ENCODE data around the gene RGS5. TPM values are rescaled to one million over a fixed set of nuclear protein-coding genes. Genes with fewer than 3 reads are reported as not detected.

The RGS5 gene
- polyA plus RNA-seq, 4 donors, result 4.0 to 24.4 (median 16.0) TPM

- Histone ChIP-seq H3K4me1 (ENCODE audit: control insufficient read depth in 3 of 3, insufficient read depth in 2 of 3, low read depth in 1 of 3, low read length in 2 of 3) (no peaks in the 10 kb centered on the region), H3K27ac (ENCODE audit: low read depth in 1 of 3, low read length in 2 of 3) (no peak overlapping the region), H3K9me3 (ENCODE audit: control insufficient read depth in 2 of 2, insufficient read depth in 1 of 2, low read depth in 1 of 2, low read length in 1 of 2) (no peaks in the 10 kb centered on the region), H3K36me3 (ENCODE audit: control insufficient read depth in 3 of 3, insufficient read depth in 2 of 3, low read depth in 1 of 3, low read length in 3 of 3) (no peaks in the 10 kb centered on the region), H3K27me3 (ENCODE audit: control insufficient read depth in 3 of 3, insufficient read depth in 3 of 3, low read length in 3 of 3) (peaks cover 0 to 2% (median 0%) of the 10 kb centered on the region in 3 donors), H3K4me3 (ENCODE audit: low read depth in 1 of 3, low read length in 3 of 3) (no peak overlapping the region)
- 42 to 54% (median 50%) methylated on average over 4 of the region's 4 CpGs for WGBS, 3 donors
- FAIRE-seq (no peak), DNase-seq (no peak)
Observed at GRCh38 chr1:163104385-163105099, 98.2 kb downstream of the RGS5 start.

- FAIRE-seq, result no peak
- H3K27ac ChIP-seq (ENCODE audit: low read depth in 1 of 3, low read length in 2 of 3), result no peak overlapping the region
- 56 to 67% (median 64%) methylated on average over 1 of the region's 1 CpG for WGBS, 3 donors
Observed at GRCh38 chr1:163102590-163102989, 100.1 kb downstream of the RGS5 start.

GRCh38 chr1:163095213-163095612 is 107.5 kb downstream of the RGS5 start:
- Histone ChIP-seq H3K4me3 (ENCODE audit: low read depth in 1 of 3, low read length in 3 of 3) (no peak overlapping the region), H3K27me3 (ENCODE audit: control insufficient read depth in 3 of 3, insufficient read depth in 3 of 3, low read length in 3 of 3) (peaks cover 0 to 2% (median 0%) of the 10 kb centered on the region in 3 donors), H3K27ac (ENCODE audit: low read depth in 1 of 3, low read length in 2 of 3) (no peak overlapping the region), H3K36me3 (ENCODE audit: control insufficient read depth in 3 of 3, insufficient read depth in 2 of 3, low read depth in 1 of 3, low read length in 3 of 3) (no peaks in the 10 kb centered on the region), H3K9me3 (ENCODE audit: control insufficient read depth in 2 of 2, insufficient read depth in 1 of 2, low read depth in 1 of 2, low read length in 1 of 2) (no peaks in the 10 kb centered on the region), H3K4me1 (ENCODE audit: control insufficient read depth in 3 of 3, insufficient read depth in 2 of 3, low read depth in 1 of 3, low read length in 2 of 3) (no peaks in the 10 kb centered on the region)
- 54 to 79% (median 58%) methylated on average over 1 of the region's 1 CpG for WGBS, 3 donors
- DNase-seq (no peak), FAIRE-seq (no peak)

More at GRCh38 chr1:163102590-163102989, 100.1 kb downstream of the RGS5 start:
- no peaks in the 10 kb centered on the region for H3K4me1 ChIP-seq (ENCODE audit: control insufficient read depth in 3 of 3, insufficient read depth in 2 of 3, low read depth in 1 of 3, low read length in 2 of 3)
- no peaks in the 10 kb centered on the region for H3K9me3 ChIP-seq (ENCODE audit: control insufficient read depth in 2 of 2, insufficient read depth in 1 of 2, low read depth in 1 of 2, low read length in 1 of 2)
- H3K4me3 ChIP-seq (ENCODE audit: low read depth in 1 of 3, low read length in 3 of 3), result no peak overlapping the region
- H3K36me3 ChIP-seq (ENCODE audit: control insufficient read depth in 3 of 3, insufficient read depth in 2 of 3, low read depth in 1 of 3, low read length in 3 of 3), result no peaks in the 10 kb centered on the region
- no peak for DNase-seq
- peaks cover 0 to 2% (median 0%) of the 10 kb centered on the region in 3 donors for H3K27me3 ChIP-seq (ENCODE audit: control insufficient read depth in 3 of 3, insufficient read depth in 3 of 3, low read length in 3 of 3)

- no peak overlapping the region for H3K4me3 ChIP-seq (ENCODE audit: low read depth in 1 of 3, low read length in 3 of 3)
- H3K4me1 ChIP-seq (ENCODE audit: control insufficient read depth in 3 of 3, insufficient read depth in 2 of 3, low read depth in 1 of 3, low read length in 2 of 3), result no peaks in the 10 kb centered on the region
- FAIRE-seq, result no peak
- H3K9me3 ChIP-seq (ENCODE audit: control insufficient read depth in 2 of 2, insufficient read depth in 1 of 2, low read depth in 1 of 2, low read length in 1 of 2), result no peaks in the 10 kb centered on the region
- no peak overlapping the region for H3K27ac ChIP-seq (ENCODE audit: low read depth in 1 of 3, low read length in 2 of 3)
- DNase-seq, result no peak
- WGBS, 3 donors, result 50 to 57% (median 52%) methylated on average over 2 of the region's 2 CpGs
- H3K27me3 ChIP-seq (ENCODE audit: control insufficient read depth in 3 of 3, insufficient read depth in 3 of 3, low read length in 3 of 3), result peaks cover 0 to 2% (median 0%) of the 10 kb centered on the region in 3 donors
- no peaks in the 10 kb centered on the region for H3K36me3 ChIP-seq (ENCODE audit: control insufficient read depth in 3 of 3, insufficient read depth in 2 of 3, low read depth in 1 of 3, low read length in 3 of 3)
Observed at GRCh38 chr1:163094589-163094988, 108.1 kb downstream of the RGS5 start.

GRCh38 chr1:163094182-163094581 is 108.5 kb downstream of the RGS5 start:
- Histone ChIP-seq H3K36me3 (ENCODE audit: control insufficient read depth in 3 of 3, insufficient read depth in 2 of 3, low read depth in 1 of 3, low read length in 3 of 3) (no peaks in the 10 kb centered on the region), H3K27ac (ENCODE audit: low read depth in 1 of 3, low read length in 2 of 3) (no peak overlapping the region), H3K27me3 (ENCODE audit: control insufficient read depth in 3 of 3, insufficient read depth in 3 of 3, low read length in 3 of 3) (peaks cover 0 to 2% (median 0%) of the 10 kb centered on the region in 3 donors), H3K9me3 (ENCODE audit: control insufficient read depth in 2 of 2, insufficient read depth in 1 of 2, low read depth in 1 of 2, low read length in 1 of 2) (no peaks in the 10 kb centered on the region), H3K4me3 (ENCODE audit: low read depth in 1 of 3, low read length in 3 of 3) (no peak overlapping the region), H3K4me1 (ENCODE audit: control insufficient read depth in 3 of 3, insufficient read depth in 2 of 3, low read depth in 1 of 3, low read length in 2 of 3) (no peaks in the 10 kb centered on the region)
- DNase-seq, result no peak
- WGBS, 3 donors, result 52 to 57% (median 57%) methylated on average over 4 of the region's 4 CpGs
- FAIRE-seq, result no peak

GRCh38 chr1:163093579-163093978 is 109.1 kb downstream of the RGS5 start:
- no peak for FAIRE-seq
- Histone ChIP-seq H3K9me3 (ENCODE audit: control insufficient read depth in 2 of 2, insufficient read depth in 1 of 2, low read depth in 1 of 2, low read length in 1 of 2) (no peaks in the 10 kb centered on the region), H3K27ac (ENCODE audit: low read depth in 1 of 3, low read length in 2 of 3) (no peak overlapping the region), H3K36me3 (ENCODE audit: control insufficient read depth in 3 of 3, insufficient read depth in 2 of 3, low read depth in 1 of 3, low read length in 3 of 3) (no peaks in the 10 kb centered on the region), H3K4me3 (ENCODE audit: low read depth in 1 of 3, low read length in 3 of 3) (no peak overlapping the region), H3K27me3 (ENCODE audit: control insufficient read depth in 3 of 3, insufficient read depth in 3 of 3, low read length in 3 of 3) (peaks cover 0 to 2% (median 0%) of the 10 kb centered on the region in 3 donors), H3K4me1 (ENCODE audit: control insufficient read depth in 3 of 3, insufficient read depth in 2 of 3, low read depth in 1 of 3, low read length in 2 of 3) (no peaks in the 10 kb centered on the region)
- DNase-seq, result no peak
- WGBS, 3 donors, result 85 to 91% (median 88%) methylated on average over 9 of the region's 9 CpGs

DNA sequence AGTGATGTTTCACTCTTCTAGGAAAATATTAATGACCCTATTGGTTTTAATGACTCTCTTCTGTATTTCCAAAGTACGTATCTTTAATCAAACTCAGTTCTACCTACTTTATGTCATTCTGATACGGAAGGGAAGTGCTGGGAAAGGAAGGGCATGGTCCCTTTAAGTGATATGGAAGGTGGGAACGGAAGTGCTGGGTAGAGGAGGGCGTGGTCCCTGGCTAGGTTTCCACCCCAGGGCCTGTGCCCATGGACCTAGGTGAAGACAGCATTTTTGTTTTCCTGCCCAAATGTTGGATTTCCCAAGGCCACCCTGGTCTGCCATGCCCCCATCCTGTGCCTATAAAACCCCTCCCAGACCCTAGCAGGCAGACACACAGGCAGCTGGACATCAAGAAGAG is 109.5 kb downstream of the RGS5 start:
- Histone ChIP-seq H3K4me3 (ENCODE audit: low read depth in 1 of 3, low read length in 3 of 3) (no peak overlapping the region), H3K36me3 (ENCODE audit: control insufficient read depth in 3 of 3, insufficient read depth in 2 of 3, low read depth in 1 of 3, low read length in 3 of 3) (no peaks in the 10 kb centered on the region), H3K9me3 (ENCODE audit: control insufficient read depth in 2 of 2, insufficient read depth in 1 of 2, low read depth in 1 of 2, low read length in 1 of 2) (no peaks in the 10 kb centered on the region), H3K27me3 (ENCODE audit: control insufficient read depth in 3 of 3, insufficient read depth in 3 of 3, low read length in 3 of 3) (peaks cover 0 to 2% (median 0%) of the 10 kb centered on the region in 3 donors), H3K4me1 (ENCODE audit: control insufficient read depth in 3 of 3, insufficient read depth in 2 of 3, low read depth in 1 of 3, low read length in 2 of 3) (no peaks in the 10 kb centered on the region), H3K27ac (ENCODE audit: low read depth in 1 of 3, low read length in 2 of 3) (no peak overlapping the region)
- DNase-seq (no peak), FAIRE-seq (no peak)
- 47 to 64% (median 50%) methylated on average over 4 of the region's 4 CpGs for WGBS, 3 donors

Measured in small intestine (tissue), 7 donors.